Left kidney (tissue), 2 donors: ENCODE measurements around the gene RNF39. TPM values are rescaled to one million over a fixed set of nuclear protein-coding genes. Genes with fewer than 3 reads are reported as not detected.

Experiments used
- DNase-seq: peaks from one replicate; pipeline ENCODE4 v3.0.0-alpha.2; 2013
- polyA plus RNA-seq: library from polyadenylated mRNA; unstranded; fragments of 120-200 nt; gene quantifications from one replicate; pipeline ENCODE4 v1.2.1, GENCODE V29; 2013; ENCODE audit not compliant: insufficient read length

The RNF39 gene
- polyA plus RNA-seq, 1 donor, result 2.0 TPM

- DNase-seq, result no peak
These were observed 22.6 kb upstream of the RNF39 start for GRCh38 chr6:30097902-30098768.

DNA sequence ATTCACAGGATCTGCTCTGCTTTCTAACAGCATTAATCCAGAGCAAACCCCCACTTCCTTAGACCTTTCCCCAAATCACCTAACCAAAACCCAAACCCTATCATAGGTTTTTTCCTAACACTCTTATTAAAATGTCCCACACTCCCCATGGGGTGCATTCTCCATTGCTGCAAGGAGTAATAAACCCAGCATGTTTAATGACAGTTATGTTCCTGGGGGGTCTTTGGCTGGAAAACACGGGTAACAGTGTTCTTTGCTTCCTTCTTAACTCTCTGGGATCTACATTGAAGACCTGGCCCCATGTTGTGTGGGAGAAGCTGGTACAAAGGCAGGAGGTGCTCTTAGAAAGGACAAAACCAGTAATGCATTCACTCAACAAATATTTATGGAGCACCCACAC lies 21.3 kb upstream of the RNF39 start:
- no peak for DNase-seq

GRCh38 chr6:30093951-30094661 lies 18.5 kb upstream of the RNF39 start:
- no peak for DNase-seq

- no peak for DNase-seq
These were observed 17.4 kb upstream of the RNF39 start for GRCh38 chr6:30092852-30093543.

GRCh38 chr6:30091577-30092381 lies 16.2 kb upstream of the RNF39 start:
- DNase-seq, result no peak

DNA sequence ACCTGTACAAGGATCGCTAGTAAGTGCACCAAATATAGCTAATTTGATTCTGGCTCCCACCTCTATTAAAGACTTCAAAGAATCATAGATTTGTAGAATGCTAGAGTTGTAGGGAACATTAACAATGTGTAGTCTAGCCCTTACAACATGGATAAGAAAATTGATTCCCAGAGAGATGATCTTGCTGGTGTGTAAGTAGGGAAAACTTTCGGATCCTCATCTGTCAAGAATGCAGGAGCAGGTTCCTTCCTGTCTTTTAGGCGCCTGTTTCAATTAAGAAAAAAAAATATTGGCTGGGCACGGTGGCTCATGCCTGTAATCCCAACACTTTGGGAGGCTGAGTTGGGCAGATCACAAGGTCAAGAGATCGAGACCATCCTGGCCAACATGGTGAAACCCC lies 12.3 kb upstream of the RNF39 start:
- no peak for DNase-seq

DNA sequence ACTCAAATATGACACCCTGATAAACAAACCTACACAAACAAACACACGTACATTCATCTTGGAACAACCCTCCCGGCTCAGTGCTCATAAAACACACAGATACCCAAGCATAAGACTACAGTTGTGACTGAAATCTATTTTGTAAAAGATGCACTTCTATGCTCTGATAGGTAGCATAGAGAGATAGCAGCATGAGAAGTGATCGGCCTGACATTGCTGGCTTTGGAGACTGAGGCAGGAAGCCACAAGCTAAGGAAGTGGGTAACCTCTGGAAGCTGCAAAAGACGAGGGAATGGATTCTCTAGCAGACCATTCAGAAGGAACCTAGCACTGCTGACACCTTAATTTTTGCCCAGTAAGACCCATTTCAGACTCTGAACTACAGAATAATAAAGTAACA lies 1.6 kb upstream of the RNF39 start:
- no peak for DNase-seq

DNA sequence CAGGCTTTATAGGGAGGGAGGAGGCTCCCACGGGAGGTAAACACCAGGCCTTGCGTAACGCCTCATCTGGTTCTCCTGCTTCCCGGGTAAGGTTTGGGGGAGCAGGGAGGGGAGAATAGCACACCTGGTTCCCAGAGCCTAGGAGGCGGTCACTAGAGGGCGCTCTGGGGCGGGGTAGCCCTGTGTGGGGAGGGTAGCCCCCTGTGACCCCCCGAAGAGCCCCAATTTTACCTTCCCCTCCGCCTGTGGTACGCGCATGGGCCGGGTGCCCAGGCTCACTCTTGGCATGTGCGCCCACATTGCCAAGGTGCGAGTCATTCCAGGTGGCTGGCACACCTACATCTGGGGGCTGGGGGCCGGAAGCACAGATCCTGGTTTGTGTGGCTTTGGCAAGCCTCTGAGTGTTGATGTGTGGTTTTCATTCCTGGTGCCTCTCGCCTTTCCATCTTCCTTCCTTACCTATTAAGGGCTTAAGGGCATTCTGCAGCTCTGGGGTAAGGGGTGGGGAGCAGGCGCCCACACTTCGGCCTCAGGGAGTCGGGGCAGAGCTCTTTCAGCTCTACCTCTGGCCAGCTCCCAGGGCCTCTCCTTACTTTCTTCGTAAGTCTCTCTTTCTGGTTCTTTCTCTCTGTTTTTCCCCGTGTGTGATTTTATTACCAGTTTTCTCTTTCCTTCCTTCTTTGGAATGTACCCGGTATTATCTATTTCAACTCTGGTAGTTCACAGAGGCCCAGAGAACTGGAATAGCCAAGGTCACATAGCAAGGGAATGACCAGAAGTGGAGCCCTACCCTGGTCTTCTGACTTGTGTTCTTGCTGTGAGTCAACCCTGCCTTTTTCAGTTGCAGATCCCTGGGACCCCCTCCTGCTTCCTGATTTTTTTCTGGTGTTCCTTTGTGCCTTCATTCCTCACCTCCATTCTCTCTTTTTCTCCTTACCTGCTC lies 492 bp upstream of the RNF39 start:
- no peak for DNase-seq

DNA sequence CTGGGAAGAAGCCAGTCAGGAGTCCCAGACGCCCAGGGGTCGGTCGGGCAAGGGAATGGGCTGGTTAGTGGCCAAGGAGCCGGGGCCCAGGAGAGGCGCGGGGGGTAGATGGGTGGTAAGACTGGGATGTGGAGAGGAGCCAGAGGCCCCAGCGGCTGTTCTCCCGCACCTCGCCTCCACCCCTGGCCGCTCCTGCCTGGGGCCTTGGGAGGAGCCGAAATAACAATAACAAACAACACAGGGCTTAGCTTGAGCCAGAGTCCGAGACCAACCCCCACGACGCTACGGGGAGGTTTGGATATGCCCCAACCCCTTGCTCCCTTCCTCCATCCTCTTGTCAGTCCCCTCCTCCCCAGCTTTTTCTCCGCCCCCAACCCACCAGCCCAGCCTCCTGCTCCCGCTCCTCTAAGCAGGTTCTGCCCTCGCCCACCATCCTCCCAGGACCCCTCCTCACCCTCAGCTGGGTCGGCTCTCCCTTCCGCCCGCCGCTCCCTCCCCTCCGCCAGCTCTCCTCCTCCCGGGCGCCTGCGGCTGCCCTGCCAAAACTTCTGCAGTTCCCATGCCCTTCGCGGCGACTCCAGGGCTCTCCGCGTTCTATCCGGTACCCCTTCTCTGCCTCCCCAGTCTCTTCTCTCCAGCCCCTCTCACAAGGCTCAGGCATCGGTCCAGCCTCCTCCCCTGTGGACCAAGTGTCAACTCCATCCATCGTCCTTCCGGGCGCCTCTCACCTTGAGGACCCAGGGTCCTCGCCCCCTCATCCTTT lies 1.1 kb downstream of the RNF39 start:
- no peak for DNase-seq

GRCh38 chr6:30073489-30074235 lies 1.9 kb downstream of the RNF39 start:
- no peak for DNase-seq

DNA sequence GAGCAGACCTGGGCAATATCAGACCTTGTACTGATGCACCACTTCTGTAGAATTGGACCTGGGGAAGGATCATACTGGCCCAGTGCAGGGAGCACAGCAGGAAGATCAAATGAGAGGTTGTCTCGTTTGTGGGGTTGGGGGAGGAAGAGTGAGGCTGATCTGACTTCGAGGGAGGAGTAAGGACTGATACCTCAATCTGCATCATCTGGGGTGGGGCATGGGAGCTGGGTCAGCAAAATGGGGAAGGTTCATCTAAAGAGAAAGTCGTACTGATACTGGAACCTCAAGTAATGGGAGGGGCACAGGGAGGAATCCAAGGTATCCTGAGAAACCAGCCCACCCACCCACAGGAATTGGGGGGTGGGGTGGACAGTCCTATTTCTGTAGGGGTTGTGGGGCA lies 3.7 kb downstream of the RNF39 start:
- no peak for DNase-seq

DNA sequence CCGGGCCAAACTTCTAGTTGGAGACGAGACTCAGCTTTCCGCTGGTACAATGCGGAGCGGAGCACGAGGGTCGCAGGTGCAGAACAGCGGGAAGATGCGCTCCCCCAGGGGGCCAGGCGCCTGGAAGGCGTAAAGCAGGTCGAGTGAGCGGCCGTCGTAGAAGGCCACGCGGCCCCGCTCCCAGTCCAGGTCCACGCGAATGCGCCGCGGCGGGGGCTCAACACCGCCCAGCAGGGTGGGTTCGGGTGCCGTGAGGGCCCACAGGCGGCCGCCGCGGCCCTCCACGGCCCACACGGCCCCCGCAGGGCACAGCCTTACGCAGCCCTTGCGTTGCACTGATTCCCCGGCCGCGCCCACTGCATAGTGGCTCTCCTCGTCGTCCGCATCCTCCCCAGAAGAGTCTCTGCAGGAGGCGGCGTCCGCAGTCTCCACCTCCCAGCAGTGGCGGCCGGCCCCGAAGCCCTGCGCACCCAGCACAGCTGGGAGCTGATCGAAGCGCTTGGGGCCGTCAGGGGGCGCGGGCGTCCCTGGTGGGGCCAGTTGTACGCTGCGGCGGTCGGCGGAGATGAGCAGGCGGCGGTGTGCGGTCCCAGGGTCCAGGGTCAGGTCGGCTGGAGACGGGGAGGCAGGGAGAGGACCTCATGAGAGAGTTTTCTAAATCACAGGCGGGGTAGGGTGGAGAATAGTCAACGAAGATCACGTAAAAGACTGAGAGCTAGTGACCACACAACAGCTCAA lies 4.3 kb downstream of the RNF39 start:
- DNase-seq, result no peak

- DNase-seq, result no peak
These were observed 8.0 kb downstream of the RNF39 start for GRCh38 chr6:30067460-30068139.

- peak; percentile 99 for DNase-seq
These were observed 8.8 kb downstream of the RNF39 start, which contains the start of gene PPP1R11 for GRCh38 chr6:30066577-30067459. TSS of gene PPP1R11 (plus strand) at chr6:30067198. CDS start at chr6:30067411, 213 bp downstream.

DNA sequence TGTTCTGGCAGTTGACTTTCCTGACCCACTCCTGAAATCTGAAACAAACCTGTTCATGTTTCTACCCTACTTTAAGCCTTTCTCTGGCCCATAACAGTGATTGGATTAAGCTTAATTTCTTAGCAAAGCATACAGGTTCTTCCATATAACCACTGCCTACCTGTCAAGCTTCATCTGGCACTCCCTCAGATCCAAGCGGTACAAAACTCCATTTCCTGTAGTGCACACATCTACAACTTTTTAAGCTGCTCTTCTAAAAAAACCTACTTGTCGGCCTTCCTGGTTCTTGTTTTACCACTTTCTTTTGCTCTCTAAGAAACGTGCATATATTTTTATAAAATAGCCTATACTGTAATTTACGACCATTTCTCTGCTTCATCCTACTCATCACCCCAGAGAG lies 9.5 kb downstream of the RNF39 start:
- DNase-seq, result no peak

GRCh38 chr6:30063315-30063714 lies 12.3 kb downstream of the RNF39 start:
- DNase-seq, result no peak
